Measurements from ENCODE around the gene GJD4.

GRCh38 chr10:35613597-35614226, 8.6 kb downstream of the GJD4 start:
- no peak for TF ChIP-seq EZH2 (IDR thresholded peaks at IDR 0.05; ENCODE audit: low read length, unreplicated experiment)
- peak; percentile 100 for TF ChIP-seq CTCF (conservative IDR thresholded peaks at IDR 0.05; ENCODE audit: low read depth, low read length)
